Stimulated activated CD8-positive, alpha-beta memory T cell treated with anti-CD3 and anti-CD28 coated beads, Interleukin-12 subunit alpha, Interleukin-12 subunit beta, amount 100 ng/mL, for 24 hours (primary cell): Measurements from ENCODE around the gene CPT2.
"Not testable (repeated sequence)": the region's sequence is repeated elsewhere in the genome, so short reads cannot be mapped to it uniquely, and the experiment has no call there.

Source experiments
- DNase-seq: peaks from one replicate; pipeline ENCODE4 v3.0.0-alpha.2; 2020; ENCODE audit errors: extremely low read depth

CPT2 gene

GRCh38 chr1:53182111-53182593 is 14.5 kb upstream of the CPT2 start:
- peak; percentile 55 for DNase-seq

GRCh38 chr1:53182716-53183094 is 13.9 kb upstream of the CPT2 start:
- no peak for DNase-seq

DNA sequence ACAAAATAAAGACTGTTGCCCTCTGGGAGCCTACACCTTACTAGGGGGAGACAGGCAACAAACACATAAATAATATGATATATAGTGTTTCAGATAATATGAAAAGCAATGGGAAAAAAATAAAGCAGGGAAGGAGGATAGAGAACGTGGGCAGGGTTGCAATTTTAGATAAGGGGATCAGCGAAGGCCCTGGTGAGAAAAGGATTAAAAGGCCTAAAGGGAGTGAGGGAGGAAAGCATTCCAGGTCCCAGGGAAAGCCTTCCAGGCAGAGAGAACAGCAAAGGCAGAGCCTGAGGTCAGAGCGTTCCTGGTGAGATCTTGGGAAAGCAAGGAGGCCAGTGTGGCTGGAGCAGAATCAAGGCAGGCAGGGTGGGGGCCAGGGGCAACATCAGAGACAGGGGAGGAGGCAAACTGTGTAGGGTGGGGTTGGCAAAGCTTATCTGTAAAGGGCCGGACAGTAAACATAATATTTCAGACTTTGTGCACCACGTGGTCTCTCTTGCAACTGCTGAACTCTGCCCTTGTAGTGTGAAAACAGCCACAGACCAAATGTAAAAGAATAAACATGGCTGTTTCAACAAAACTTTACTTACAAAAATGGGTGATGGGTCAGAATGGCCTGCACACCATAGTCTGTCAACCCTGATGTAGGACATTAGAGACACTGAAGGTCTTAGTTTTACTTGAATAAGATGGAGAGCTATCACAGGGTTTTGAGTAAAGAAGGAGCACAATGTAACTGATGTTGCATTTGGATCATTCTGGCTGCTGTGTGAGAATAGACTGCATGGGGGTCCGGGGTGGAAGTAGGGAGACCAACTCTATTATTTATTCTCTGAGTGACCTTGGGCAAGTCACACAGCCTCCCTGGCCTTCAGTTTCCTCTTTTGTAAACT is 13.3 kb upstream of the CPT2 start:
- no peak for DNase-seq

- not testable (repeated sequence) for DNase-seq
These were observed 10.7 kb upstream of the CPT2 start for GRCh38 chr1:53185955-53186297.

DNA sequence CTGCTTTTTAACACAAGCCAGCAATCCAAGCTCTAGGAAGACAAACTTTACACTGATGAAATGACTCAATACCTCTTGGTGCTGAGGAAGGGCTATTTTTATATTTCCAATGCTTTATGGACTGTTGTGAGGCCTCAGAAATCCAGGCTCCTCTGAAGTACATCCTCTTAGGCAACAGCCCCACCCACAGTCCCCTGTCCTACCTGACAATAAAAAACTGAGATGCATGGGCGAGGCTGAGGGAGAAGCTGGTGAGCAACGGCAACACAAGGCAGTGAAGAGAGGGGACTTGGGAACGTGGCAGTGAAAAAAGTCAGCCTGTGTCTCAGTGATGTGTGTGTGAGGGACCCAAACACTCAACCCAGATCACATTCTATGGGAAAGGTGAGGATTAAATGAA is 10.1 kb upstream of the CPT2 start:
- DNase-seq: no peak

GRCh38 chr1:53187401-53187800 is 9.2 kb upstream of the CPT2 start:
- no peak for DNase-seq

- no peak for DNase-seq
These were observed 8.5 kb upstream of the CPT2 start for GRCh38 chr1:53188099-53188498.

GRCh38 chr1:53189061-53189460 is 7.6 kb upstream of the CPT2 start:
- no peak for DNase-seq

DNA sequence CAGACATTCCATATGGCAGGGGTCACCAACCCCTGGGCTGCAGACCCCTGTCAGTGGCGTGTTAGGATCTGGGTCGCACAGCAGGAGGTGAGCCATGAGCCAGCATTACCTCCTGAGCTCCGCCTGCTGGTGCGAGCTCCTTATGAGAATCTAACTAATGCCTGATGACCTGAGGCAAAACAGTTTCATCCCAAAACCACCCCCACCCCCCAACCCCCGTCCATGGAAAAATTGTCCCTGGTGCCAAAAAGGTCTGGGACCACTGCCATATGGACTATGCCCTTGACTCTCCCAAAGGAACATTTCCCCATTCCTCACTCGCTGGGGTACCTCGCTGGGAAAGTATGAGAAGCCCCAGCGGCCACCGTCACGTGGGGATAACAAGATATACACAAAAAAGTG is 6.4 kb upstream of the CPT2 start:
- DNase-seq: no peak

DNA sequence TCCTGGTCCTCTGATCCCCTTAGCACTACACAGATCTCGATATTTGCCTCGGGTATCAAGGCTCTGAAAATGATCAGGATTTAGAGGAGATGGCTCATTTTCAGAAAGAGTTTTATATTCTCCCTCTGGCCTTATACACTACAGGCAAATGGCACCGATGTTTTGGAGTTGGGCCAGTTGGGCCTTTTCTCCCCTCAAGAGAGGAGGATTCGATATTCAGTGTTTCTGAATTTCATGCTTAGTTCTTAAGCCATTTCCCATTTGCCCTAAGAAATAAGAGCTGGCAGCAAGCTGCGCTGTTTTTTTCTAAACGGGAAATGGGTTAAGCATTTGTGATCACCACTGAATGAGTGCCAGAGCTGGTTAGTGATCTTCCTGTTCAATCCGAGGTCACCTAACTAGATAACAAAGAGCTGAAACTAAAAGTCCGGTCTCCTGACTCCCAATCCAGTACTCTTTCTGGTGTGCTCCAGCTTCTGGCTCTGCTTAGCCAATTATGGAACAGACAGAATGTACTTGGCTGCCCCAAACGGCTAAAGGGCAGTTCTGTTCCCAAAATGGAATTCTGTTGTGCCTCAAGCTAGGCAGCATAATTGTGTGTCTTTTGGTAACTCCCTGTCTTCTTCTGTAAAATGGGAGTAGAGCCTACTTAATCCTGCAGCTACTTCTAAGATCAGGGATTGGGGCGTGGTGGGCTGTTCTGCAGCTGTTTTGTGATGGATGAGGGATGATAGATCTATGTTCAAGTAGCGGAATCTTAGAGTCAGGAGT is 1.2 kb upstream of the CPT2 start:
- no peak for DNase-seq

- DNase-seq: no peak
These were observed 573 bp upstream of the CPT2 start for GRCh38 chr1:53196017-53196484.

GRCh38 chr1:53197291-53198200 is 922 bp downstream of the CPT2 start:
- no peak for DNase-seq

DNA sequence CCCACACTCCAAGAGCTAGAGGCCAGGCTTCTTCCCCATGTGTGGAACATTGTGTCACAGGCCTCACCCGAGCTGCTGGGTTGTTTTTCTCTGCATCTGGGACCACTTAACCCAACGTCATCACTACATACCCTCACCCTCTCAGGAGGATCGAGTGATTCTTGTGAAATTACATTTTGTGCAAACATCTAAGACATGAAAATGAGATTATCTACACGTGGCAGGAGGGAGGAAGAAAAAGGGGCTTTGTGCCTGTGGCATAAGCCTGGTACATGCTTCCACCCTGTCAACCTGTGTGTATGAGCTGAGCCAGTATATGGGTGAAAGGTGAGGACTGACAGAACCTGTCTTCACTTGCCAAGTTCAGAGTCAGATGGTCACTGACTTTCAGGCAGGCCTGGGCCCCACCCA is 1.6 kb downstream of the CPT2 start:
- DNase-seq: no peak

DNA sequence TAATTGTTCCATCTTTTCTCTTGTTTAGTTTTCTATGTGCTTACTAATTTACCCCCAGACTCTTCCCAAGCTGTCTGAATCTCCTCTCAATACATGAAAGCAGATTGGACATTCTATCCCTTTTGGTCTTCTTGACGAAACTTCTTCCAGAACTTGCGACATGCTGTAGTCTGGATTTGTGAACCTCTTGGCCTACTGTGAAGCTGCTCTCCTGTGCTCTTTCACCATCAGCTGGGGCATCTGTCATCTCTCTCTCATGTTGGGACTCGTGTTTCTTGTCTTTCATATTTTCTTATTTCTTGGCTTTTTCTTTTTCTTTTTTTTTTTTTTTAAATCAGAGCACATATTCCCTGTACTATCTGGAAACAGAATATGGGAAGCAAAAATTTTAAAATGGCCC is 6.8 kb downstream of the CPT2 start:
- no peak for DNase-seq

DNA sequence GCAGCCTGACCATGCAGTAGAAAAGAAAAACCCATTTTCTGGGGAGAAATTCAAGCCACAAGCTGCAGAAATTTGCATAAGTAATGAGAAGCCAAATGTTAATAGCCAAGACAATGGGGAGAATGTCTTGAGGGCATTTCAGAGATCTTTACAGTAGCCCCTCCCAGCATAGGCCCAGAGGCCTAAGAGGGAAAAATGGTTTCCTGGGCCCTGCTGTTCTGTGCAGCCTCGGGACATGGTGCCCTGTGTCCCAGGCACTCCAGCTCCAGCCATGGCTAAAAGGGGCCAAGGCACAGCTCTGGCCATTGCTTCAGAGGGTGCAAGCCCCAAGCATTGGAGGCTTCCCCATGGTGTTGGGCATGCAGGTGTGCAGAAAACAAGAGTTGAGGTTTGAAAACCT is 8.9 kb downstream of the CPT2 start:
- DNase-seq: not testable (repeated sequence)

- DNase-seq: not testable (repeated sequence)
These were observed 9.6 kb downstream of the CPT2 start for GRCh38 chr1:53206083-53206685.

- no peak for DNase-seq
These were observed 10.2 kb downstream of the CPT2 start for GRCh38 chr1:53206735-53207379.

GRCh38 chr1:53207726-53208125 is 11.1 kb downstream of the CPT2 start:
- DNase-seq: no peak

- no peak for DNase-seq
These were observed 13.7 kb downstream of the CPT2 start for GRCh38 chr1:53210352-53210751.

- DNase-seq: no peak
These were observed 14.3 kb downstream of the CPT2 start for GRCh38 chr1:53210954-53211353.

DNA sequence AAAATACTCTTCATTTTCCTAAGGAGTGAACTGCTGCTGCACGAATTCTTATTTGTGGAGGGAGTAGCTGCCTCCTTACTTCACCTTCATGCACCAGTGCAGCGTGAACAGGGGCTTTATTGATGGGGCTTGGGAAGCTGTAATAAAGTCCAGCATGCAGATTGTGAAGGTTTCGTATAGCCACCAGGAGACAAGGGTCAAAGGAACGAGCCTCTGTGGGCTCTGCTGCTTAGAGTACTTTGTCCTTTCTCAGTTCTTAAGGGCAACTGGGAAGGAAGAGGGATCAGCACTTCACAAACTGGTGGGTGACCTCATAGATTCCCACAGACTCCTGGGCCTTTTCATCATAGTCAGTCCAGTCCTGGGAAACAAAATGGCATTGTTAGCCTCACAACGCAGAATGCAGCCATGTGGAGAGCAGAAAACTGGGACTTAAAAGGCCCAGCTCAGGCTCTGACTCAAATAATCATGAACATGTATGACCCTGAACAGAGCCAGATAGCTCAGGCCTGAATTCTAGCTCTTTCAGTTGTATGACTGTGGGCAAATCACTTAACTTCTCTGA is 17.8 kb downstream of the CPT2 start:
- DNase-seq: no peak
